ENCODE results near the gene DEPP1. TPM values are rescaled to one million over a fixed set of nuclear protein-coding genes. Genes with fewer than 3 reads are reported as not detected.

The DEPP1 gene
- total and polyA plus RNA-seq, 2 of the 13 experiments (the other 11 are each of a cell fraction or from before 2014, with no cell fraction given): 14.8 to 270 TPM

- H3K4me2 ChIP-seq (ENCODE audit: low read depth, low read length): peak within 1 kb of the TSS; percentile 95
- WGBS (ENCODE audit: low lambda C conversion rate): no CpG with 5 or more reads among the region's 74 CpGs
- H3K36me3 ChIP-seq (replicated peaks in 1 of 2; ENCODE audit: control insufficient read depth in 1 of 2, insufficient read depth in 2 of 2, low read length in 2 of 2): peaks cover 0 to 6% of the 10 kb centered on the region in 2 experiments; a peak in 2 of 5 replicates
- ChIA-PET POLR2A (interaction anchor here (1.0 to 13.2 kb wide), 9 partner anchors 9 to 48 kb away, joined by 3 to 407 read pairs (median 6); partner anchors contain the start of genes DEPP1 and TMEM72), CTCF (ENCODE audit: low intra/inter-chr PET ratio, low total read pairs) (interaction anchor here (1.2 to 1.5 kb wide), 2 partner anchors 16 to 27 kb away, joined by 4 to 5 read pairs; no protein-coding TSS in a partner anchor)
- H3K27ac ChIP-seq (ENCODE audit: extremely low read length, insufficient read depth, low read length): peak within 1 kb of the TSS; percentile 90
- DNase-seq (ENCODE audit: low spot score) (peak; percentile 81), FAIRE-seq (no peak), ATAC-seq (peak; percentile 89)
- intact Hi-C loops (cut with micrococcal nuclease; ENCODE audit: unreplicated experiment) (loop anchor here (1.0 to 2.0 kb wide), 2 partner anchors 15 to 24 kb away; no protein-coding TSS in a partner anchor), in situ Hi-C loops (cut with HindIII; ENCODE audit: extremely low pct_ligation_motif_present, low pct_unique_long_range_greater_than_20kb) (loop anchor here (25.0 kb wide), 1 partner anchor 1547 kb away; the partner anchor contains the start of gene HNRNPF)
- no TSS peak for BruUV-seq (replicated peaks)
- H3K4me3 ChIP-seq (replicated peaks in 1 of 3; ENCODE audit: insufficient read depth in 1 of 3, low read depth in 2 of 3, low read length in 3 of 3): peak within 1 kb of the TSS; percentile 82 to 85 (median 84)
- H4K20me1 ChIP-seq (ENCODE audit: insufficient read depth, low read length): peaks cover 4% of the 10 kb centered on the region; the same call in 1 of the 2 replicates
- H3K79me2 ChIP-seq (ENCODE audit: insufficient read depth, low read length): peaks cover 51% of the 10 kb centered on the region
- H3K9me3 ChIP-seq (ENCODE audit: low read length): no peaks in the 10 kb centered on the region
- H3K27me3 ChIP-seq (ENCODE audit: control insufficient read depth in 1 of 2, insufficient read depth in 2 of 2, low read length in 2 of 2): no peaks in the 10 kb centered on the region; a peak in 1 of 5 replicates
- peak within 1 kb of the TSS; percentile 86 for H3K9ac ChIP-seq (ENCODE audit: insufficient read depth, low read depth, low read length)
- H3K4me1 ChIP-seq (ENCODE audit: insufficient read depth, low read length): peaks cover 65% of the 10 kb centered on the region
- H2AFZ ChIP-seq (ENCODE audit: low read length): no peak within 1 kb of the TSS
- TF ChIP-seq TEAD2 (CRISPR knock-in tag; IDR thresholded peaks at IDR 0.05) (no peak), KLF16 (CRISPR knock-in tag; IDR thresholded peaks at IDR 0.05) (peak in 1 of 2 experiments; percentile 61; a peak in 2 of 4 replicates), ZNF749 (CRISPR knock-in tag; IDR thresholded peaks at IDR 0.05; ENCODE audit: borderline replicate concordance) (0 out of 2 replicates have a peak, but pooled peaks have one; percentile 28), KDM4B (CRISPR knock-in tag; IDR thresholded peaks at IDR 0.05) (peak; percentile 53; the same call in 1 of the 2 replicates), ZBED4 (CRISPR knock-in tag; IDR thresholded peaks at IDR 0.05; ENCODE audit: borderline replicate concordance) (0 out of 2 replicates have a peak, but pooled peaks have one; percentile 28), PLRG1 (conservative IDR thresholded peaks at IDR 0.05) (no peak), MAF1 (CRISPR knock-in tag; IDR thresholded peaks at IDR 0.05; ENCODE audit: borderline replicate concordance) (no peak; the same call in 1 of the 2 replicates), ZNF256 (CRISPR knock-in tag; conservative IDR thresholded peaks at IDR 0.05) (no peak), HNRNPK (IDR thresholded peaks at IDR 0.05; ENCODE audit: low read depth, low read length, poor library complexity, severe bottlenecking) (peak; percentile 57), ZNF567 (CRISPR knock-in tag; IDR thresholded peaks at IDR 0.05; ENCODE audit: borderline replicate concordance) (no peak), SRY (CRISPR knock-in tag; IDR thresholded peaks at IDR 0.05) (0 out of 2 replicates have a peak, but pooled peaks have one; percentile 59), RBM22 (optimal IDR thresholded peaks at IDR 0.05; ENCODE audit: low read length) (no peak), PRDM15 (CRISPR knock-in tag; IDR thresholded peaks at IDR 0.05) (no peak), NCOR1 (IDR thresholded peaks at IDR 0.05; ENCODE audit: borderline replicate concordance, low read length) (peak; percentile 52; the same call in 1 of the 2 replicates)
Measured at GRCh38 chr10:44959247-44960087, 19.1 kb downstream of the DEPP1 start, which contains the start of gene RASSF4. TSS of gene RASSF4 (plus strand) at chr10:44959802. CDS start at chr10:44970203, 10,401 bp downstream.
